DOHH2 (cell line): ENCODE results near the gene CNST.

Experiments
- H3F3A ChIP-seq: fragments of 200-600 bp; sonication (generic), shearing (Covaris generic); 2 replicates; pipeline ENCODE4 v1.6.0; 2016; ENCODE audit warnings: antibody characterized with exemption, mild to moderate bottlenecking; ENCODE audit not compliant: control insufficient read depth, insufficient read depth
- H3K27ac ChIP-seq: fragments of 200-600 bp; sonication (generic); 2 replicates; pipeline ENCODE4 v1.5.1; 2014; ENCODE audit warnings: low read depth, mild to moderate bottlenecking, low read length, moderate library complexity
- H3K27me3 ChIP-seq: fragments of 200-600 bp; sonication (generic); 2 replicates; pipeline ENCODE4 v1.6.1; 2014; ENCODE audit warnings: mild to moderate bottlenecking, low read length, mixed read lengths; ENCODE audit not compliant: control insufficient read depth
- H3K36me3 ChIP-seq: fragments of 200-600 bp; sonication (generic); 2 replicates; pipeline ENCODE4 v1.6.1; 2014; ENCODE audit warnings: mild to moderate bottlenecking, low read length, moderate library complexity, mixed read lengths; ENCODE audit not compliant: control insufficient read depth
- H3K4me1 ChIP-seq: fragments of 200-600 bp; sonication (generic); 2 replicates; pipeline ENCODE4 v1.6.1; 2014; ENCODE audit warnings: mild to moderate bottlenecking, low read length, mixed read lengths; ENCODE audit not compliant: control insufficient read depth
- H3K4me2 ChIP-seq: fragments of 200-600 bp; sonication (generic); 2 replicates; pipeline ENCODE4 v1.6.0; 2014; ENCODE audit warnings: mild to moderate bottlenecking, low read length, moderate library complexity
- H3K4me3 ChIP-seq: fragments of 200-600 bp; sonication (generic); 2 replicates; pipeline ENCODE4 v1.5.1; 2014; ENCODE audit warnings: mild to moderate bottlenecking, low read length, mixed read lengths
- H3K79me2 ChIP-seq: fragments of 200-600 bp; sonication (generic); 2 replicates; pipeline ENCODE4 v1.6.1; 2014; ENCODE audit warnings: mild to moderate bottlenecking, low read length, mixed read lengths; ENCODE audit not compliant: control insufficient read depth
- H3K9me2 ChIP-seq: fragments of 200-600 bp; sonication (generic); replicated peaks from 2 replicates; pipeline ENCODE4 v1.6.1; 2014; ENCODE audit warnings: mild to moderate bottlenecking, low read length, mixed read lengths; ENCODE audit not compliant: control insufficient read depth
- H3K9me3 ChIP-seq: fragments of 200-600 bp; sonication (generic); 2 replicates; pipeline ENCODE4 v1.6.1; 2014; ENCODE audit warnings: antibody characterized with exemption, low read length, mixed read lengths; ENCODE audit not compliant: control insufficient read depth, insufficient read depth
- H4K20me1 ChIP-seq: fragments of 200-600 bp; sonication (generic); 2 replicates; pipeline ENCODE4 v1.6.0; 2014; ENCODE audit warnings: low read depth, mild to moderate bottlenecking, antibody characterized with exemption, low read length, moderate library complexity; ENCODE audit not compliant: control insufficient read depth, insufficient read depth
- CTCF ChIP-seq: fragments of 200-600 bp; sonication (generic); IDR thresholded peaks from one replicate; pipeline ENCODE4 v1.5.1; 2014; ENCODE audit warnings: antibody characterized with exemption, mild to moderate bottlenecking, low read depth, low read length; ENCODE audit not compliant: poor library complexity, severe bottlenecking
- EZH2phosphoT487 ChIP-seq: fragments of 200-600 bp; sonication (generic); IDR thresholded peaks from 2 replicates; pipeline ENCODE4 v1.6.1; 2017; ENCODE audit warnings: borderline replicate concordance, mild to moderate bottlenecking, antibody characterized with exemption, low read length, moderate library complexity, mixed read lengths

Gene CNST

GRCh38 chr1:246658567-246658966 is 92.3 kb downstream of the CNST start:
- no peaks in the 10 kb centered on the region for H3K9me2 ChIP-seq
- peaks cover 95% of the 10 kb centered on the region for H3K4me1 ChIP-seq
- no peaks in the 10 kb centered on the region for H4K20me1 ChIP-seq
- no peaks in the 10 kb centered on the region for H3K9me3 ChIP-seq
- H3K36me3 ChIP-seq = peaks cover 70% of the 10 kb centered on the region
- H3K4me3 ChIP-seq = peak overlapping the region; percentile 82
- peaks cover 84% of the 10 kb centered on the region for H3K79me2 ChIP-seq
- TF ChIP-seq EZH2phosphoT487 = no peak
- TF ChIP-seq CTCF = no peak
- H3F3A ChIP-seq = peaks cover 46% of the 10 kb centered on the region
- peak overlapping the region; percentile 100 for H3K4me2 ChIP-seq
- H3K27me3 ChIP-seq = no peaks in the 10 kb centered on the region
- H3K27ac ChIP-seq = peak overlapping the region; percentile 99

- peaks cover 46% of the 10 kb centered on the region for H3F3A ChIP-seq
- H3K79me2 ChIP-seq = peaks cover 75% of the 10 kb centered on the region
- peak overlapping the region; percentile 100 for H3K4me2 ChIP-seq
- peak overlapping the region; percentile 99 for H3K27ac ChIP-seq
- no peak for TF ChIP-seq CTCF
- TF ChIP-seq EZH2phosphoT487 = no peak
- no peaks in the 10 kb centered on the region for H3K27me3 ChIP-seq
- H3K9me3 ChIP-seq = no peaks in the 10 kb centered on the region
- H3K4me3 ChIP-seq = peak overlapping the region; percentile 82
- no peaks in the 10 kb centered on the region for H4K20me1 ChIP-seq
- H3K9me2 ChIP-seq = no peaks in the 10 kb centered on the region
- H3K4me1 ChIP-seq = peaks cover 84% of the 10 kb centered on the region
- H3K36me3 ChIP-seq = peaks cover 59% of the 10 kb centered on the region
Measured at GRCh38 chr1:246659594-246660140, 93.4 kb downstream of the CNST start.

GRCh38 chr1:246661451-246661850 is 95.2 kb downstream of the CNST start:
- peaks cover 38% of the 10 kb centered on the region for H3F3A ChIP-seq
- H3K4me2 ChIP-seq = peak overlapping the region; percentile 100
- H3K27ac ChIP-seq = peak overlapping the region; percentile 99
- H3K79me2 ChIP-seq = peaks cover 67% of the 10 kb centered on the region
- H4K20me1 ChIP-seq = no peaks in the 10 kb centered on the region
- H3K4me1 ChIP-seq = peaks cover 66% of the 10 kb centered on the region
- no peak for TF ChIP-seq EZH2phosphoT487
- TF ChIP-seq CTCF = no peak
- H3K4me3 ChIP-seq = peak overlapping the region; percentile 82
- H3K9me3 ChIP-seq = no peaks in the 10 kb centered on the region
- no peaks in the 10 kb centered on the region for H3K27me3 ChIP-seq
- H3K36me3 ChIP-seq = peaks cover 58% of the 10 kb centered on the region
- H3K9me2 ChIP-seq = no peaks in the 10 kb centered on the region
